Stimulated activated CD8-positive, alpha-beta memory T cell treated with anti-CD3 and anti-CD28 coated beads, Interleukin-12 subunit alpha, Interleukin-12 subunit beta, amount 100 ng/mL, for 4 hours (primary cell): ENCODE measurements around the gene TIMM17B.

Source experiments
- DNase-seq: peaks from one replicate; pipeline ENCODE4 v3.0.0-alpha.2; 2020; ENCODE audit warnings: low read depth

TIMM17B gene

GRCh38 chrX:48918643-48919340, 21.2 kb upstream of the TIMM17B start, which contains the start of gene PIM2:
PIM2 (minus strand) TSS chrX:48919024; CDS start chrX:48918834, 190 bp downstream.
- peak; percentile 77 for DNase-seq

GRCh38 chrX:48918301-48918642, 20.7 kb upstream of the TIMM17B start:
- DNase-seq, result no peak

- peak; percentile 74 for DNase-seq
Measured at GRCh38 chrX:48917139-48918001, 19.8 kb upstream of the TIMM17B start.

- DNase-seq, result no peak
Measured at GRCh38 chrX:48914593-48915493, 17.3 kb upstream of the TIMM17B start.

GRCh38 chrX:48913605-48914366, 16.2 kb upstream of the TIMM17B start:
- DNase-seq, result no peak

- peak; percentile 74 for DNase-seq
Measured at GRCh38 chrX:48911412-48912182, 14.0 kb upstream of the TIMM17B start, which contains the start of gene SLC35A2. SLC35A2 (minus strand) TSS chrX:48911646; CDS start chrX:48911636, 10 bp downstream.

GRCh38 chrX:48910926-48911411, 13.4 kb upstream of the TIMM17B start:
- DNase-seq, result no peak

- no peak for DNase-seq
Measured at GRCh38 chrX:48909703-48910294, 12.2 kb upstream of the TIMM17B start.

GRCh38 chrX:48908600-48908999, 11.0 kb upstream of the TIMM17B start:
- no peak for DNase-seq

GRCh38 chrX:48905090-48905790, 7.7 kb upstream of the TIMM17B start:
- DNase-seq, result no peak

- no peak for DNase-seq
Measured at GRCh38 chrX:48904626-48905025, 7.1 kb upstream of the TIMM17B start.

- DNase-seq, result no peak
Measured at GRCh38 chrX:48904180-48904579, 6.6 kb upstream of the TIMM17B start.

GRCh38 chrX:48903290-48903689, 5.7 kb upstream of the TIMM17B start:
- DNase-seq, result no peak

GRCh38 chrX:48902776-48903175, 5.2 kb upstream of the TIMM17B start:
- DNase-seq, result no peak

- DNase-seq, result no peak
Measured at GRCh38 chrX:48902135-48902534, 4.6 kb upstream of the TIMM17B start.

GRCh38 chrX:48901069-48901468, 3.5 kb upstream of the TIMM17B start:
- DNase-seq, result no peak

GRCh38 chrX:48899078-48899410, 1.5 kb upstream of the TIMM17B start:
- no peak for DNase-seq

GRCh38 chrX:48897157-48897624, 377 bp downstream of the TIMM17B start:
- no peak for DNase-seq

GRCh38 chrX:48896611-48897011, 957 bp downstream of the TIMM17B start:
- DNase-seq, result no peak
